ENCODE measurements around the gene ARID2.

Gene ARID2

GRCh38 chr12:45703942-45704341, 25.6 kb upstream of the ARID2 start:
- no peak overlapping the region for H3K9ac ChIP-seq (ENCODE audit: low read length)
- no peaks in the 10 kb centered on the region for H3K9me3 ChIP-seq (ENCODE audit: low read length)
- H3K4me1 ChIP-seq (ENCODE audit: insufficient read depth, low read length), result no peaks in the 10 kb centered on the region

GRCh38 chr12:45704968-45705367, 24.5 kb upstream of the ARID2 start:
- no peaks in the 10 kb centered on the region for H3K27me3 ChIP-seq (ENCODE audit: control insufficient read depth in 1 of 2, insufficient read depth in 2 of 2, low read length in 2 of 2)
- H3K9me3 ChIP-seq (ENCODE audit: low read length), result no peaks in the 10 kb centered on the region
- no peak overlapping the region for H3K27ac ChIP-seq (ENCODE audit: low read depth, low read length)
- no peaks in the 10 kb centered on the region for H3K36me3 ChIP-seq (ENCODE audit: insufficient read depth, low read length)
- no peak overlapping the region for H3K9ac ChIP-seq (ENCODE audit: low read length)
- no peaks in the 10 kb centered on the region for H3K4me1 ChIP-seq (ENCODE audit: insufficient read depth, low read length)
- no peak overlapping the region for H3K4me3 ChIP-seq (ENCODE audit: low read depth in 1 of 2, low read length in 2 of 2)

More at GRCh38 chr12:45703942-45704341, 25.6 kb upstream of the ARID2 start:
- Histone ChIP-seq H3K27me3 (ENCODE audit: control insufficient read depth in 1 of 2, insufficient read depth in 2 of 2, low read length in 2 of 2) (no peaks in the 10 kb centered on the region), H3K4me3 (ENCODE audit: low read depth in 1 of 2, low read length in 2 of 2) (no peak overlapping the region), H3K27ac (ENCODE audit: low read depth, low read length) (no peak overlapping the region), H3K36me3 (ENCODE audit: insufficient read depth, low read length) (no peaks in the 10 kb centered on the region)

- H3K27ac ChIP-seq (ENCODE audit: low read depth, low read length), result no peak overlapping the region
- H3K9me3 ChIP-seq (ENCODE audit: low read length), result no peaks in the 10 kb centered on the region
- H3K27me3 ChIP-seq (ENCODE audit: control insufficient read depth in 1 of 2, insufficient read depth in 2 of 2, low read length in 2 of 2), result no peaks in the 10 kb centered on the region
- no peak overlapping the region for H3K9ac ChIP-seq (ENCODE audit: low read length)
- H3K4me1 ChIP-seq (ENCODE audit: insufficient read depth, low read length), result no peaks in the 10 kb centered on the region
- no peaks in the 10 kb centered on the region for H3K36me3 ChIP-seq (ENCODE audit: insufficient read depth, low read length)
- H3K4me3 ChIP-seq (ENCODE audit: low read depth in 1 of 2, low read length in 2 of 2), result no peak overlapping the region
These were observed 24.1 kb upstream of the ARID2 start for GRCh38 chr12:45705404-45705803.

- Histone ChIP-seq H3K4me3 (ENCODE audit: low read depth in 1 of 2, low read length in 2 of 2) (no peak overlapping the region), H3K9ac (ENCODE audit: low read length) (no peak overlapping the region), H3K27ac (ENCODE audit: low read depth, low read length) (no peak overlapping the region), H3K36me3 (ENCODE audit: insufficient read depth, low read length) (no peaks in the 10 kb centered on the region), H3K27me3 (ENCODE audit: control insufficient read depth in 1 of 2, insufficient read depth in 2 of 2, low read length in 2 of 2) (no peaks in the 10 kb centered on the region), H3K9me3 (ENCODE audit: low read length) (no peaks in the 10 kb centered on the region), H3K4me1 (ENCODE audit: insufficient read depth, low read length) (no peaks in the 10 kb centered on the region)
These were observed 22.2 kb upstream of the ARID2 start for GRCh38 chr12:45707241-45707857.

GRCh38 chr12:45708363-45708762, 21.1 kb upstream of the ARID2 start:
- no peak overlapping the region for H3K27ac ChIP-seq (ENCODE audit: low read depth, low read length)
- H3K9ac ChIP-seq (ENCODE audit: low read length), result no peak overlapping the region
- no peak overlapping the region for H3K4me3 ChIP-seq (ENCODE audit: low read depth in 1 of 2, low read length in 2 of 2)
- no peaks in the 10 kb centered on the region for H3K27me3 ChIP-seq (ENCODE audit: control insufficient read depth in 1 of 2, insufficient read depth in 2 of 2, low read length in 2 of 2)
- no peaks in the 10 kb centered on the region for H3K36me3 ChIP-seq (ENCODE audit: insufficient read depth, low read length)
- no peaks in the 10 kb centered on the region for H3K4me1 ChIP-seq (ENCODE audit: insufficient read depth, low read length)
- H3K9me3 ChIP-seq (ENCODE audit: low read length), result no peaks in the 10 kb centered on the region

GRCh38 chr12:45708901-45709300, 20.6 kb upstream of the ARID2 start:
- Histone ChIP-seq H3K27me3 (ENCODE audit: control insufficient read depth in 1 of 2, insufficient read depth in 2 of 2, low read length in 2 of 2) (no peaks in the 10 kb centered on the region), H3K9ac (ENCODE audit: low read length) (no peak overlapping the region), H3K9me3 (ENCODE audit: low read length) (no peaks in the 10 kb centered on the region), H3K36me3 (ENCODE audit: insufficient read depth, low read length) (no peaks in the 10 kb centered on the region), H3K27ac (ENCODE audit: low read depth, low read length) (no peak overlapping the region), H3K4me3 (ENCODE audit: low read depth in 1 of 2, low read length in 2 of 2) (no peak overlapping the region), H3K4me1 (ENCODE audit: insufficient read depth, low read length) (no peaks in the 10 kb centered on the region)

- Histone ChIP-seq H3K4me1 (ENCODE audit: insufficient read depth, low read length) (no peaks in the 10 kb centered on the region), H3K27me3 (ENCODE audit: control insufficient read depth in 1 of 2, insufficient read depth in 2 of 2, low read length in 2 of 2) (no peaks in the 10 kb centered on the region), H3K9ac (ENCODE audit: low read length) (no peak overlapping the region), H3K36me3 (ENCODE audit: insufficient read depth, low read length) (no peaks in the 10 kb centered on the region), H3K27ac (ENCODE audit: low read depth, low read length) (no peak overlapping the region), H3K9me3 (ENCODE audit: low read length) (no peaks in the 10 kb centered on the region), H3K4me3 (ENCODE audit: low read depth in 1 of 2, low read length in 2 of 2) (no peak overlapping the region)
These were observed 17.2 kb upstream of the ARID2 start for GRCh38 chr12:45712319-45712718.

GRCh38 chr12:45713078-45713477, 16.4 kb upstream of the ARID2 start:
- Histone ChIP-seq H3K27ac (ENCODE audit: low read depth, low read length) (no peak overlapping the region), H3K9me3 (ENCODE audit: low read length) (no peaks in the 10 kb centered on the region), H3K36me3 (ENCODE audit: insufficient read depth, low read length) (no peaks in the 10 kb centered on the region), H3K4me3 (ENCODE audit: low read depth in 1 of 2, low read length in 2 of 2) (no peak overlapping the region), H3K27me3 (ENCODE audit: control insufficient read depth in 1 of 2, insufficient read depth in 2 of 2, low read length in 2 of 2) (no peaks in the 10 kb centered on the region), H3K4me1 (ENCODE audit: insufficient read depth, low read length) (peaks cover 2% of the 10 kb centered on the region), H3K9ac (ENCODE audit: low read length) (no peak overlapping the region)

- no peaks in the 10 kb centered on the region for H3K9me3 ChIP-seq (ENCODE audit: low read length)
- no peaks in the 10 kb centered on the region for H3K36me3 ChIP-seq (ENCODE audit: insufficient read depth, low read length)
- no peak overlapping the region for H3K4me3 ChIP-seq (ENCODE audit: low read depth in 1 of 2, low read length in 2 of 2)
- no peak overlapping the region for H3K27ac ChIP-seq (ENCODE audit: low read depth, low read length)
- H3K9ac ChIP-seq (ENCODE audit: low read length), result no peak overlapping the region
- peaks cover 23% of the 10 kb centered on the region for H3K4me1 ChIP-seq (ENCODE audit: insufficient read depth, low read length)
- H3K27me3 ChIP-seq (ENCODE audit: control insufficient read depth in 1 of 2, insufficient read depth in 2 of 2, low read length in 2 of 2), result no peaks in the 10 kb centered on the region
These were observed 11.2 kb upstream of the ARID2 start for GRCh38 chr12:45718306-45718705.

GRCh38 chr12:45720069-45720468, 9.4 kb upstream of the ARID2 start:
- H3K27me3 ChIP-seq (ENCODE audit: control insufficient read depth in 1 of 2, insufficient read depth in 2 of 2, low read length in 2 of 2), result no peaks in the 10 kb centered on the region
- no peaks in the 10 kb centered on the region for H3K36me3 ChIP-seq (ENCODE audit: insufficient read depth, low read length)
- peaks cover 35% of the 10 kb centered on the region for H3K4me1 ChIP-seq (ENCODE audit: insufficient read depth, low read length)
- no peak overlapping the region for H3K9ac ChIP-seq (ENCODE audit: low read length)
- H3K9me3 ChIP-seq (ENCODE audit: low read length), result no peaks in the 10 kb centered on the region
- H3K4me3 ChIP-seq (ENCODE audit: low read depth in 1 of 2, low read length in 2 of 2), result no peak overlapping the region
- H3K27ac ChIP-seq (ENCODE audit: low read depth, low read length), result no peak overlapping the region

GRCh38 chr12:45721369-45721768, 8.1 kb upstream of the ARID2 start:
- Histone ChIP-seq H3K9me3 (ENCODE audit: low read length) (no peaks in the 10 kb centered on the region), H3K27ac (ENCODE audit: low read depth, low read length) (no peak overlapping the region), H3K27me3 (ENCODE audit: control insufficient read depth in 1 of 2, insufficient read depth in 2 of 2, low read length in 2 of 2) (no peaks in the 10 kb centered on the region), H3K4me3 (ENCODE audit: low read depth in 1 of 2, low read length in 2 of 2) (no peak overlapping the region), H3K9ac (ENCODE audit: low read length) (no peak overlapping the region), H3K4me1 (ENCODE audit: insufficient read depth, low read length) (peaks cover 38% of the 10 kb centered on the region), H3K36me3 (ENCODE audit: insufficient read depth, low read length) (no peaks in the 10 kb centered on the region)

GRCh38 chr12:45721954-45722353, 7.6 kb upstream of the ARID2 start:
- peaks cover 38% of the 10 kb centered on the region for H3K4me1 ChIP-seq (ENCODE audit: insufficient read depth, low read length)

More at GRCh38 chr12:45721954-45722353, 7.6 kb upstream of the ARID2 start:
- Histone ChIP-seq H3K36me3 (ENCODE audit: insufficient read depth, low read length) (no peaks in the 10 kb centered on the region), H3K4me3 (ENCODE audit: low read depth in 1 of 2, low read length in 2 of 2) (no peak overlapping the region), H3K9ac (ENCODE audit: low read length) (no peak overlapping the region), H3K27ac (ENCODE audit: low read depth, low read length) (no peak overlapping the region), H3K9me3 (ENCODE audit: low read length) (no peaks in the 10 kb centered on the region), H3K27me3 (ENCODE audit: control insufficient read depth in 1 of 2, insufficient read depth in 2 of 2, low read length in 2 of 2) (no peaks in the 10 kb centered on the region)
